ENCODE results near the gene STK32A. TPM values are rescaled to one million over a fixed set of nuclear protein-coding genes. Genes with fewer than 3 reads are reported as not detected.

STK32A gene
- polyA plus RNA-seq, 3 donors: 12.2 to 17.9 (median 16.2) TPM

GRCh38 chr5:147437161-147437596, 202.4 kb downstream of the STK32A start:
- DNase-seq (ENCODE audit: extremely low read depth in 1 of 11, low read depth in 9 of 11, low spot score in 4 of 11): no peak
